SU-DHL-6 (cell line): ENCODE measurements around the gene TRIM2.

Experiments
- EZH2phosphoT487 ChIP-seq: fragments of 200-600 bp; sonication (generic), shearing (Covaris generic); conservative IDR thresholded peaks from 2 replicates; pipeline ENCODE4 v1.6.1; 2018; ENCODE audit warnings: mild to moderate bottlenecking, antibody characterized with exemption, low read length, moderate library complexity, mixed read lengths
- TF ChIP-seq, protein P1 (sequence below): fragments of 200-600 bp; sonication (generic); IDR thresholded peaks from one replicate; pipeline ENCODE4 v1.5.1; 2017; ENCODE audit warnings: antibody characterized with exemption, mild to moderate bottlenecking, low read length, moderate library complexity; ENCODE audit not compliant: insufficient read depth, poor library complexity, severe bottlenecking

DNA sequence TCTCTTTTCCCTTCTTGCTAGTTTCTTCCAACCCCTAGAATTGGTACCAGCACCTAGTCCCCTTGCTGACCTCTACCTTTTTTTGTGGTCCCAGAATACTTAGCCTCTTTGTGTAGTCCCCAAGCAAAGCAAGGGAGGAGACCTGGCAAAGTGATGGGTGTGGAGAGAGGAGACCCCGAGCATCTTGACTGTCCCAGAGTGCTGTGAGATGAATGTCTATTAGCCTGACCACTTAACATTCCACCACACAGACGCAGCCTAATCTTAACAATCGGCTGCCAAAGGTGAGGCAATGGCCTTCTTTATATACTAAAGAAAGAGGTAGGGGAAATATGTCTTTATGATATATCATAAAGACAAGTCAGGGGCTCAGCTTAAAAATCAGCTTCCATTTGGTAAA lies 55.9 kb downstream of the TRIM2 start:
- TF ChIP-seq, protein P1, sequence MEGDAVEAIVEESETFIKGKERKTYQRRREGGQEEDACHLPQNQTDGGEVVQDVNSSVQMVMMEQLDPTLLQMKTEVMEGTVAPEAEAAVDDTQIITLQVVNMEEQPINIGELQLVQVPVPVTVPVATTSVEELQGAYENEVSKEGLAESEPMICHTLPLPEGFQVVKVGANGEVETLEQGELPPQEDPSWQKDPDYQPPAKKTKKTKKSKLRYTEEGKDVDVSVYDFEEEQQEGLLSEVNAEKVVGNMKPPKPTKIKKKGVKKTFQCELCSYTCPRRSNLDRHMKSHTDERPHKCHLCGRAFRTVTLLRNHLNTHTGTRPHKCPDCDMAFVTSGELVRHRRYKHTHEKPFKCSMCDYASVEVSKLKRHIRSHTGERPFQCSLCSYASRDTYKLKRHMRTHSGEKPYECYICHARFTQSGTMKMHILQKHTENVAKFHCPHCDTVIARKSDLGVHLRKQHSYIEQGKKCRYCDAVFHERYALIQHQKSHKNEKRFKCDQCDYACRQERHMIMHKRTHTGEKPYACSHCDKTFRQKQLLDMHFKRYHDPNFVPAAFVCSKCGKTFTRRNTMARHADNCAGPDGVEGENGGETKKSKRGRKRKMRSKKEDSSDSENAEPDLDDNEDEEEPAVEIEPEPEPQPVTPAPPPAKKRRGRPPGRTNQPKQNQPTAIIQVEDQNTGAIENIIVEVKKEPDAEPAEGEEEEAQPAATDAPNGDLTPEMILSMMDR: no peak
- no peak for TF ChIP-seq EZH2phosphoT487
